OCI-LY7 (cell line): ENCODE measurements around the gene POLR2L.

Experiments
- CTCF ChIP-seq: fragments of 200-600 bp; sonication (generic); conservative IDR thresholded peaks from 2 replicates; pipeline ENCODE4 v1.5.1; 2014; ENCODE audit warnings: mild to moderate bottlenecking, antibody characterized with exemption, low read length, moderate library complexity, mixed read lengths
- EZH2phosphoT487 ChIP-seq: fragments of 200-600 bp; sonication (generic); IDR thresholded peaks from 2 replicates; pipeline ENCODE4 v1.6.1; 2018; ENCODE audit warnings: low read depth, borderline replicate concordance, mild to moderate bottlenecking, mixed run types, antibody characterized with exemption, low read length, moderate library complexity, mixed read lengths

- TF ChIP-seq CTCF (no peak), EZH2phosphoT487 (no peak)
These were observed 20.6 kb downstream of the POLR2L start for GRCh38 chr11:821512-822371.
